Motor neuron (in vitro differentiated cells): ENCODE data around the gene HIPK2. TPM values are rescaled to one million over a fixed set of nuclear protein-coding genes. Genes with fewer than 3 reads are reported as not detected.

Source experiments
- ATAC-seq, 8 experiments: fragments of 200-7000 bp; cut with Tn5 transposase; replicated peaks in 6 of 8; 2 replicates each; pipeline ENCODE4 v1.8.0; 2021; ENCODE audit warnings: mild to moderate bottlenecking in 8 of 8, moderate library complexity in 8 of 8
- H3K27ac ChIP-seq, 2 donors: fragments of 250-450 bp; sonication (Bioruptor Pico); 2 replicates each; pipeline ENCODE4 v1.9.0; 2021; ENCODE audit warnings: antibody characterized with exemption in 2 of 2, mild to moderate bottlenecking in 2 of 2, moderate library complexity in 1 of 2
- H3K4me1 ChIP-seq, 2 donors: fragments of 250-450 bp; sonication (Bioruptor Pico); replicated peaks in 1 of 2; 2 replicates each; pipeline ENCODE4 v1.6.1; 2021; ENCODE audit warnings: antibody characterized with exemption in 2 of 2, mild to moderate bottlenecking in 2 of 2, moderate library complexity in 1 of 2
- H3K4me3 ChIP-seq, 5 donors: fragments of 250-450 bp; sonication (Bioruptor Pico); 2 replicates each; pipeline ENCODE4 v1.9.0; 2021; ENCODE audit warnings: antibody characterized with exemption in 5 of 5, mild to moderate bottlenecking in 5 of 5, moderate library complexity in 4 of 5
- WGBS, 10 experiments: fragments of 450-650 bp; shearing (Covaris generic); methylation state at CpG; one replicate each; pipeline ENCODE4 v1.0.0; 2022; 5-methylcytosine and 5-hydroxymethylcytosine counted together
- in situ Hi-C, 9 experiments: fragments of 400-800 bp; cut with MboI; loops; one replicate each; pipeline ENCODE4 v1.15.0; 2021; ENCODE audit warnings: low sequenced_read_pairs in 9 of 9, low pct_unique_long_range_greater_than_20kb in 2 of 9; ENCODE audit not compliant: unreplicated experiment in 9 of 9
- total RNA-seq, 8 experiments: library from RNA; unstranded; fragments of 300-600 nt; gene quantifications; 2 replicates each; pipeline versions ENCODE4 v1.2.3 to v1.2.4, GENCODE V29; 2022

HIPK2 gene
- total RNA-seq, 8 experiments from 2014 or later, result 2.0 to 34.9 (median 15.8) TPM

DNA sequence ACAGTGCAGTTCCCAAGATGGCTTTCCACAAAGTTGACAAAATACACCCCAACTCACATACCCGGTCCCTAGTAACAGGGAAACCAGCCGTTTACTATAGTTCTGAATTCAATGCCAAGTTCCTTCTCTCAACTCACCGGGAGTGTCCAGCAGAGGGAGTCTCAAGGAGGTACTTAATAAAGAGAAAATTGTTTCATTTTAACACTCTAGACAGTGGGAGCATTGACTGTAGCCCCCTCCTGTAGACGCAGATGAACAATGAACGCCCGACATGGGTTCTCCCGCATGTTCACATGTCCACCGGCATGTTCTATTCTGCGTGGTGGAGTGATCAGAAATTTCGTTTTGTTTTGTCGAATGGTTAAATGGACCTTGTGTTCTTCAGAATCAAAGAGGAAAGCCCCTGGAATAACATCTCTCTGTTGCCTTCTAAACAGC lies 1.9 kb downstream of the HIPK2 start:
- WGBS, 10 experiments, result 0 to 20% (median 3%) methylated on average over 1 to 11 of the region's 11 CpGs; no CpG with 5 or more reads in 1 of the 10 experiments
- H3K4me1 ChIP-seq, result peaks cover 13 to 26% of the 10 kb centered on the region in 2 donors

DNA sequence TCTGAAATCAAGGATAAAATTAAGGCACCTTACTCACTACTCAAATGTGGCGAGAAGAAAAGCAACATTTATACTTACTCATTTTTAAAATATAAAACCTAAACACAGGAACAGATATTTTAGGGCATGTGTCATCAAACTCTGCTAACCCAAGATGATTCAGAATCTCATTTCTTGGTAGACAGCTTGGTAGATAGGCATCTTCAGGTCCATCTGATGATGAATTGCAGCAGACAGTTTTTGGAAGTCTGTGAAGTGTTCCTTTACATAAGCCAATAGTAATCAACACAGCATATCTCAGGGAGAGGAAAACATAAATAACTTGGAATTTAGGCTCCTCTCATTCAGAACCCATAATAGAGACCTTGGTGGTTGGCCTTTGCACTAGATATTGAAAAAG lies 3.4 kb downstream of the HIPK2 start:
- no peak overlapping the region for H3K4me3 ChIP-seq
- H3K4me1 ChIP-seq, result peaks cover 13 to 41% of the 10 kb centered on the region in 2 donors
- H3K27ac ChIP-seq, result no peak overlapping the region
- ATAC-seq, result no peak
- in situ Hi-C loops, result loop anchor here in 1 of 9 experiments (10.0 kb wide), 1 partner anchor 230 kb away; no protein-coding TSS in a partner anchor
- WGBS, 10 experiments, result 17 to 100% (median 82%) methylated on average over 1 of the region's 1 CpG; no CpG with 5 or more reads in 4 of the 10 experiments

More for the DNA sequence above, 1.9 kb downstream of the HIPK2 start:
- Histone ChIP-seq H3K27ac (no peak overlapping the region), H3K4me3 (peak overlapping the region; percentile 61 to 99 (median 89))
- ATAC-seq, result peak in 7 of 8 experiments; percentile 7 to 47 (median 20)
- in situ Hi-C loops, result loop anchor here in 1 of 9 experiments (10.0 kb wide), 1 partner anchor 229 kb away; no protein-coding TSS in a partner anchor

DNA sequence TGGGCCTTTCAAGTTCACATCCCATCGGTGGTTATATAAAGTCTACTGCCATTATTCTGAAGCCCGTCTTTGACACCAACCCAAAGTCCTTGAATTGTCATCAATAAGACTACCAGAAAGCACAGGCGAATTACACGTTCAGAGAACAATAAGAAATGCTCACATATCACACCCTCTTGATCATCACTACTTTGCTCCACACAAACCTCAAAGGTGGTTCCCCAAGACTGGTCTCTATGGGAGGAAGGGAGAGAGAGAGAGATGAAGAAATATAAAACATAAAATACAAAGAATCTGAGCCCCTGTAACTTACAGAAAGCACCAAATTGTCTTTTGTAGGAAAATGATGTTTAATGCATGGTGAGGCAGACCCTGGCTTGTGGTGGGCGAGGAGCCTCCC lies 4.4 kb downstream of the HIPK2 start:
- Histone ChIP-seq H3K4me1 (peaks cover 14 to 47% of the 10 kb centered on the region in 2 donors), H3K27ac (no peak overlapping the region), H3K4me3 (no peak overlapping the region)
- ATAC-seq, result no peak
- WGBS, 10 experiments, result 78 to 100% (median 93%) methylated on average over 1 to 5 of the region's 5 CpGs; no CpG with 5 or more reads in 3 of the 10 experiments
- in situ Hi-C loops, result loop anchor here in 1 of 9 experiments (10.0 kb wide), 1 partner anchor 231 kb away; no protein-coding TSS in a partner anchor

DNA sequence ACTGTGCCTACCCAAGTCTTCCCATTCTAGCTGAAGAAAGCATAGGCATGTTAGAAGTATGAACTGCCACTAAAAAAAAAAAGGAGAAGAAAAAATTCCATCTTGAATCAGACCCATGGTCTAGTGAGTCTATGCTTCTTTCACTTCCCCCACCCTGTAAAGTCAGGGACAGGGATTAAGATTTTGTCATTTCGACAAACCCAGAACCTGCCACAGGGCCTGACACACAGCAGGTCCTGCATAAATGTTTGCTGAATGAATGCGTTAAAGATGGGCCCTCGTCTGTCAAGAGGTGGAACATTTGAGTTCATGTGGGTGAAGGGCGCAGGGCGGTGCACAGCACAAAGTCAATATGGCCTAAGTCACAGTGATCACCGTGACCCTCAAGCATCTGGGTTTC lies 4.9 kb downstream of the HIPK2 start:
- whole genome bisulfite sequencing, 10 experiments, result 40 to 100% (median 91%) methylated on average over 1 to 6 of the region's 6 CpGs; no CpG with 5 or more reads in 4 of the 10 experiments
- H3K27ac ChIP-seq, result no peak overlapping the region
- in situ Hi-C loops, result loop anchor here in 1 of 9 experiments (10.0 kb wide), 1 partner anchor 232 kb away; no protein-coding TSS in a partner anchor

DNA sequence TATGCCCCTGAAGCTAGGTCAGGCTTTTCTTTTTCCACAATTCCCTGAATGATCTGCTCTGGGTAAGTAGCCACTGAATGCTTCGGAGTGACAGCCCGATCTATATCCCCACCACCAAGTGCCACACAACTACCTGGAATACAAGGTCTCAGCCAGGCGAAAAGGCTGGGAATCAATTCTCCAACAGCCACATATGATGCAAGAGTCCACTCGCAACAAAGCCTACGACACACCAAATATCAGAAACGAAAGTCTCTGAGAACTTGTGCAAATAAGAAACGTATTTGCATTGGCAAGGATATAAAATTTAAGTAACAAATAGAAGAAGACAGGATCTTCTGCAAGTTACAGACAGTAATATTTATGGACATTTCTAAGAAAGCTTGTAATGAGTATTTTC lies 5.7 kb downstream of the HIPK2 start:
- WGBS, 10 experiments, result 68 to 100% (median 87%) methylated on average over 1 to 7 of the region's 7 CpGs
- H3K4me3 ChIP-seq, result no peak overlapping the region
- H3K27ac ChIP-seq, result no peak overlapping the region
- in situ Hi-C loops, result loop anchor here in 1 of 9 experiments (10.0 kb wide), 1 partner anchor 233 kb away; no protein-coding TSS in a partner anchor
- ATAC-seq, result no peak
- H3K4me1 ChIP-seq, result peaks cover 14 to 47% of the 10 kb centered on the region in 2 donors

More for the DNA sequence above, 4.9 kb downstream of the HIPK2 start:
- no peak for ATAC-seq
- H3K4me3 ChIP-seq, result no peak overlapping the region
- peaks cover 14 to 47% of the 10 kb centered on the region in 2 donors for H3K4me1 ChIP-seq

DNA sequence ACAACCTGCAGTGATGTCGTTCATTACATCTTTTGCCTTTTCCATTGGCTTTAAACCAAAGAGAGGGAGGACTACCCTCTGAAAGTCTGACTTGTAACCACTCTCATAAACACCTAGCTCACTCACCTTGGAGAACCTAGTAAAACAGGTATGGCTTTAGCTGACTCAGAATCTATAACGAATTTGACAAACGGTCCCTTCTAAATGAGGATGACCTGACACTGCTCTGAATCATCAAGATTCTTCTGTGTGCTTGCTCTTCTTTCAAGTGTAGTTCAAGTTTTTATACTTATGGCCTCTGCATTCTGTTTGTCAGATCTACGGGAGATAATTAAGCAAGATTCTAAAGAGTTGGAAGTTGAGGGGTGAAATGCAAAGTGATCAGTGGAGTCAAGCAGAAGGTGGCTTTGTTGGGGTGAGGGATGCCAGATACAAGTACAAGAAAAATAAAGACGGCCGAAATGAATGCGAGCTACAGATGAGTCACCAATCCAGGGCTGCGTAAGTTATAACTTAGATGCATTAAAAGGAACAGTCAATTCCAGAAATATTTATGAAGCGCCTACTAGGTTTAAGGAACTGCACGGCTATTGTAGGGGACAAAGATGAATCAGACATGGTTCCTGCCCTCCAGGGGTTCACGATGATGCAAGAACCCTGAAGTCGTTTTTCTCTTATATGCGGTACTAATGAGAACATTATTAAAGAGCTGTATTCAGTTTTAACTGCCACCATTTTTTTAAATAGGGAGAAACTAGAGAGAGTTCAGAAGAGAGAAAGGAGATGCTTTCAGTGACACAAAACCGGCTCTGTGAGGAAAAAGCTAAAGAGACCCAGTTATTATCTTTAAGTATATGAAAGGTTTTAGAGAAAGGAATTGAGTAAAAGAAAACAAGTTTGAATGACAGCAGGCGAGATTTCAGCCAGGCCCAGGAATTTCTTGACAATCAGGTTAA lies 6.5 kb downstream of the HIPK2 start:
- Histone ChIP-seq H3K27ac (no peak overlapping the region), H3K4me1 (peaks cover 14 to 47% of the 10 kb centered on the region in 2 donors), H3K4me3 (no peak overlapping the region)
- peak in 6 of 8 experiments; percentile 29 to 73 (median 44) for ATAC-seq
- in situ Hi-C loops, result loop anchor here in 1 of 9 experiments (10.0 kb wide), 1 partner anchor 234 kb away; no protein-coding TSS in a partner anchor
- 33 to 94% (median 72%) methylated on average over 6 to 15 of the region's 15 CpGs for WGBS, 10 experiments

DNA sequence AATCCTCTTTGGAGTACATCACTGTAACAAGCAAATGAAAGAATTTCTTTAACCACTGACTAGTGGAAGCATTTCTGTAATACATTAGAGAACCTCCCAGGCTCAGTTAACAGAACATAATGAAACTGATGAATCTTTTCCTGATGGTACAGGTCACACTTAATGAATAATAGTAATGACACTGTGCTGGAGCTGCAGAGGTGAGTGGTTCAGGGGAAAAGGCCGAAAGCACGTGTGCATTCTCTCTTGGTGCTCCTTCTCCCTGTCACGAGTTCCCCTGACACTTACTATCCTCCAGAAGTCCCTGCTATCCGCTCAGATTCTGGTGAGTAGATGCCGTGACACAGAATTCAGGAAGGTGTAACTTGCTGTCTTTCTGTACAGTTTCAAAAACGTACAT lies 8.0 kb downstream of the HIPK2 start:
- no peak overlapping the region for H3K27ac ChIP-seq
- WGBS, 10 experiments, result 70 to 88% (median 82%) methylated on average over 1 to 6 of the region's 6 CpGs; no CpG with 5 or more reads in 2 of the 10 experiments
- in situ Hi-C loops, result loop anchor here in 1 of 9 experiments (10.0 kb wide), 1 partner anchor 235 kb away; no protein-coding TSS in a partner anchor
- peaks cover 8 to 38% of the 10 kb centered on the region in 2 donors for H3K4me1 ChIP-seq
- no peak overlapping the region for H3K4me3 ChIP-seq
- peak in 5 of 8 experiments; percentile 50 to 84 (median 71) for ATAC-seq

DNA sequence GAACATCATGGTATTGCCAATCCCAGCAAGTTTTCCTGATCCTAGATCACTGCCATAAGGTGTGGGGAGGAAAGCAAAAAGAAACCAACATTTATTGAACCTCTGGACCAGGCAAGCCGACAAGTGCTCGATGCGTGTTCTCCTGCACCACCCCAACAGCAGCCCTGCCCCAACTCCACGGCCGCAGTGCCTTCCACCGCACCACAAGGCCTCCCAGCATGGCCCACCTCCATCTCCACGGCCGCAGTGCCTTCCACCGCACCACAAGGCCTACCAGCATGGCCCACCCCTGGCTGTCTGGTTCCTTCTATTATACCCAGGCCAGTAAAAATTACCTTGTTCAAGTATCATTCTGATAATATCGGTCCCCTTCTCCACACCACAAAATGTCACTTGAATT lies 8.7 kb downstream of the HIPK2 start:
- no peak for ATAC-seq
- Histone ChIP-seq H3K4me1 (peaks cover 8 to 39% of the 10 kb centered on the region in 2 donors), H3K27ac (no peak overlapping the region), H3K4me3 (no peak overlapping the region)
- WGBS, 10 experiments, result 83 to 100% (median 93%) methylated on average over 1 to 8 of the region's 10 CpGs; no CpG with 5 or more reads in 2 of the 10 experiments
- in situ Hi-C loops, result no loop called here

DNA sequence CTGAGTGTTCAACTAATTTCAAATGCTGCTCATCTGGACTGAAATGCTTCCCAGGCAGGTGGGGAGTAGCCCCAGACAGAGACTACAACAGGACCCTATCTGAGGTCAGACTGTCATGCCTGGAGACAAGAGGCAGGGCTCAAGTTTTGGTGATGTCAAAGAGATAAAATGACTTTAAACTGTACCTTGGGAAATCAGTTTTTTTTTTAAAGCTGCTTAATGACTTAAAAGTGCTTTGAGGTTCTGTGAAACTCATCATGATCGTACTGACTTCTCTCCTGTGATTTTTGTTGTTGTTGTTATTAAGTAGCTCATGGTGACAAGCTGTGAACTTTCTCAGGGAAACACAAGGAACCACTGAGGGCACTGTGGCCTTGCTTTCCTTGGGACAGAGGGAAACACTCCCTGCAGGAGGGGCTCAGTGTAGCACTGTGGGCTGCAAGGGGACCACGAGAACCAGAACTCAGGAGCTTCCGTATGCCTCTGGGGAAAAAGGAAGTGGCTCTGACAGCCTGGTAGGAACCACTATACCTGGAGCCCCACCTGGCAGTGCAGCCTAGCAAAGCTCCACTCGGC lies 9.5 kb downstream of the HIPK2 start:
- Histone ChIP-seq H3K27ac (no peak overlapping the region), H3K4me1 (peaks cover 8 to 44% of the 10 kb centered on the region in 2 donors), H3K4me3 (no peak overlapping the region)
- no peak for ATAC-seq
- in situ Hi-C loops, result no loop called here
- 60 to 100% (median 81%) methylated on average over 1 to 3 of the region's 4 CpGs; no CpG with 5 or more reads in 3 of the 10 experiments for WGBS, 10 experiments

DNA sequence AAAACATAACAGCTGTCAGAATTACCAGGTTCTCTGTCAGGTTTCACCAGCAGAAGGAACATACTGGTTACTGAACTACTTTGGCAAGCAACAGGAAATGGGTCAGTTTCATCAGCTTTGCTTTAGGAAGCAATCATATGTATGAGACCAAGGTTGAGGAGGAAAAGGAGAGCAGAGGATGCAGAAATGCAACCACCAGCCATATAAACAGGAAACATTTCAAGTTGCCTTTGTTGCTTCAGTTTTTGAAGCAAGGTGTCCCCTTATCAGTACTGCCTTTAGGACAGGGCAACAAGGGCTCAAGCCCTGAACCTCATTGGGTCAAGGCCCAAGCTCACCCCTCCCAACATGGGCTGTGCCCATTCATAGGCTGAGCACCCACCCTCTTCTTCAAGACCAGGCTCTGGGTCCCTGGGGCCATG lies 10.2 kb downstream of the HIPK2 start:
- H3K4me3 ChIP-seq, result no peak overlapping the region
- H3K27ac ChIP-seq, result no peak overlapping the region
- H3K4me1 ChIP-seq, result peaks cover 8 to 44% of the 10 kb centered on the region in 2 donors
- no peak for ATAC-seq
- in situ Hi-C loops, result no loop called here

DNA sequence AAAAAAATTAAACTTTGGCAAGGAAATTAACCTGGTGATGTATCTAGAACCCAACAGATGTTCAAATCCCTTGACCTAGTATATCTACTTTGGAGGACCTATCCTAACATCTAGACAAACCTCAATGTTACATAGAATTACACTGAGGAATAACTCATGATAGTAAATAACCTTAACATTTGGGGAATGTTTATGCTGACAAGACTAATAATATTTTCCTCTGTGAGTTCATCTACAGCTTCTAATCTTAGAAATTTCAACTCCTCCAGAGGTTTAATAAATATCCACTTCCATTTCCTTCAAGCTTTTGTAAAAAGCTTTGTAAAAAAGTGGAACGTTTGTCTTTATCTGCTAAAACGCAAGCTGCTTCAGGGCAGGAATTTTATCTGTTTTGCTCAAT lies 12.7 kb downstream of the HIPK2 start:
- no peak for ATAC-seq
- H3K4me3 ChIP-seq, result no peak overlapping the region
- no peak overlapping the region for H3K27ac ChIP-seq
- WGBS, 10 experiments, result 50 to 100% (median 77%) methylated on average over 1 to 2 of the region's 2 CpGs; no CpG with 5 or more reads in 3 of the 10 experiments
- peaks cover 2 to 23% of the 10 kb centered on the region in 2 donors for H3K4me1 ChIP-seq
- in situ Hi-C loops, result no loop called here

DNA sequence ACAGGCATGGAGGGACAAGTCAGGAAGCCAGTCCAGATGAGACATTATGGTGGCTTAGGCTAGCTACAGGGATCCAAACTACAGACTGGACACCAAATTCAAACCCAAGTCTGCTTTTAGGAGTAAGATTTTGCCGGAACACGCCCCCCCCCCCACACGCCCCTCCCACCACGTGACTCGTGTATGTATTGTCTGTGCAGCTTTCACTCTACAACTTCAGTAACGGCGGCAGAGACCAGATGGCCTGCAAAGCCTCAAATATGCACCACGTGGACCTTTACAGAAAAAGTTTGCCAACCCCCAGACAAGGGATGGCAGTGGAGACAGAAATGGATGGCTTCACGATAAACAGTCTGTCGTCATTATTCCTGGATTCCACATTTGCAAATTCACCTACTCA lies 14.5 kb downstream of the HIPK2 start:
- no peak overlapping the region for H3K27ac ChIP-seq
- no peak overlapping the region for H3K4me3 ChIP-seq
- peak in 2 of 8 experiments; percentile 52 to 55 for ATAC-seq
- in situ Hi-C loops, result no loop called here
- WGBS, 10 experiments, result 0 to 90% (median 73%) methylated on average over 1 to 7 of the region's 10 CpGs; no CpG with 5 or more reads in 4 of the 10 experiments
- H3K4me1 ChIP-seq, result peaks cover 0 to 7% of the 10 kb centered on the region in 2 donors
